Measurements from ENCODE around the gene CNBP. TPM values are rescaled to one million over a fixed set of nuclear protein-coding genes. Genes with fewer than 3 reads are reported as not detected.

Gene CNBP
- total RNA-seq, 1 donor from 2014 or later = 490 TPM

- H3K36me3 ChIP-seq = peaks cover 15% of the 10 kb centered on the region
- peak overlapping the region; percentile 95 for H3K27ac ChIP-seq (replicated peaks)
- H3K9me3 ChIP-seq (replicated peaks) = no peaks in the 10 kb centered on the region
- DNase-seq = no peak
- intact Hi-C loops (cut with micrococcal nuclease) = no loop called here
- H3K4me3 ChIP-seq = no peak overlapping the region
- TF ChIP-seq CTCF (IDR thresholded peaks at IDR 0.05; ENCODE audit: borderline replicate concordance) = no peak
- no peaks in the 10 kb centered on the region for H3K27me3 ChIP-seq (ENCODE audit: low read depth)
- peaks cover 30% of the 10 kb centered on the region for H3K4me1 ChIP-seq
These were observed 60.2 kb downstream of the CNBP start for GRCh38 chr3:129123314-129124060.

- TF ChIP-seq CTCF (IDR thresholded peaks at IDR 0.05; ENCODE audit: borderline replicate concordance) = no peak
- no peaks in the 10 kb centered on the region for H3K27me3 ChIP-seq (ENCODE audit: low read depth)
- no peaks in the 10 kb centered on the region for H3K9me3 ChIP-seq (replicated peaks)
- H3K27ac ChIP-seq (replicated peaks) = peak overlapping the region; percentile 95
- peaks cover 33% of the 10 kb centered on the region for H3K4me1 ChIP-seq
- intact Hi-C loops (cut with micrococcal nuclease) = no loop called here
- H3K4me3 ChIP-seq = peak overlapping the region; percentile 96
- peaks cover 10% of the 10 kb centered on the region for H3K36me3 ChIP-seq
- no peak for DNase-seq
These were observed 61.2 kb downstream of the CNBP start for GRCh38 chr3:129122412-129123011.

GRCh38 chr3:129121792-129122411, 61.8 kb downstream of the CNBP start, which contains the start of gene RAB43:
Gene RAB43, minus strand, starts transcription at chr3:129121804. Its CDS starts 315 bp downstream, at chr3:129121489.
- peak within 1 kb of the TSS; percentile 95 for H3K27ac ChIP-seq (replicated peaks)
- H3K27me3 ChIP-seq (ENCODE audit: low read depth) = no peaks in the 10 kb centered on the region
- peaks cover 34% of the 10 kb centered on the region for H3K4me1 ChIP-seq
- TF ChIP-seq CTCF (IDR thresholded peaks at IDR 0.05; ENCODE audit: borderline replicate concordance) = no peak
- H3K4me3 ChIP-seq = peak within 1 kb of the TSS; percentile 96
- H3K36me3 ChIP-seq = peaks cover 7% of the 10 kb centered on the region
- DNase-seq = peak; percentile 90
- intact Hi-C loops (cut with micrococcal nuclease) = no loop called here
- no peaks in the 10 kb centered on the region for H3K9me3 ChIP-seq (replicated peaks)

- peaks cover 4% of the 10 kb centered on the region for H3K36me3 ChIP-seq
- H3K4me3 ChIP-seq = peak overlapping the region; percentile 96
- H3K9me3 ChIP-seq (replicated peaks) = no peaks in the 10 kb centered on the region
- no peak for DNase-seq
- TF ChIP-seq CTCF (IDR thresholded peaks at IDR 0.05; ENCODE audit: borderline replicate concordance) = no peak
- H3K27ac ChIP-seq (replicated peaks) = peak overlapping the region; percentile 95
- intact Hi-C loops (cut with micrococcal nuclease) = no loop called here
- H3K27me3 ChIP-seq (ENCODE audit: low read depth) = no peaks in the 10 kb centered on the region
- peaks cover 41% of the 10 kb centered on the region for H3K4me1 ChIP-seq
These were observed 62.5 kb downstream of the CNBP start for GRCh38 chr3:129121016-129121791.

Data from left ventricle myocardium inferior (tissue), 1 donor.